H9 (cell line): Measurements from ENCODE around the gene FARP1. TPM values are rescaled to one million over a fixed set of nuclear protein-coding genes. Genes with fewer than 3 reads are reported as not detected.
A peak's percentile ranks its signal among the peaks of the same experiment; 100 is the strongest.

ENCODE experiments used
- DNase-seq: peaks from one replicate; pipeline ENCODE4 v3.0.0-alpha.2; 2017
- H2AFZ ChIP-seq: one replicate; pipeline ENCODE4 v1.6.1; 2013; ENCODE audit warnings: mild to moderate bottlenecking, low read length, control low read depth, moderate library complexity
- H2AK5ac ChIP-seq: 2 replicates; pipeline ENCODE4 v1.6.1; 2013; ENCODE audit warnings: low read length, control low read depth, mixed read lengths; ENCODE audit not compliant: insufficient read length
- H2BK120ac ChIP-seq: one replicate; pipeline ENCODE4 v1.6.1; 2013; ENCODE audit warnings: low read depth, mild to moderate bottlenecking, low read length, control low read depth, inconsistent platforms; ENCODE audit not compliant: poor library complexity, severe bottlenecking
- H2BK12ac ChIP-seq: 2 replicates; pipeline ENCODE4 v1.6.1; 2013; ENCODE audit warnings: low read length, control low read depth, mixed read lengths, low read depth; ENCODE audit not compliant: insufficient read length
- H2BK15ac ChIP-seq: 2 replicates; pipeline ENCODE4 v1.6.1; 2013; ENCODE audit warnings: low read depth, low read length, control low read depth
- H2BK20ac ChIP-seq: one replicate; pipeline ENCODE4 v1.6.1; 2013; ENCODE audit warnings: low read depth, mild to moderate bottlenecking, low read length, control low read depth, inconsistent platforms; ENCODE audit not compliant: poor library complexity, severe bottlenecking
- H2BK5ac ChIP-seq: 2 replicates; pipeline ENCODE4 v1.6.1; 2013; ENCODE audit warnings: low read length, control low read depth, mixed read lengths; ENCODE audit not compliant: insufficient read length
- H3K14ac ChIP-seq: 2 replicates; pipeline ENCODE4 v1.6.1; 2013; ENCODE audit warnings: low read length, control low read depth; ENCODE audit not compliant: insufficient read depth
- H3K18ac ChIP-seq: 2 replicates; pipeline ENCODE4 v1.6.1; 2013; ENCODE audit warnings: low read depth, mild to moderate bottlenecking, mixed read lengths, low read length, control low read depth; ENCODE audit not compliant: insufficient read length
- H3K23ac ChIP-seq: 2 replicates; pipeline ENCODE4 v1.6.1; 2013; ENCODE audit warnings: low read length, control low read depth, mixed read lengths, low read depth; ENCODE audit not compliant: insufficient read length
- H3K23me2 ChIP-seq: 2 replicates; pipeline ENCODE4 v1.6.1; 2013; ENCODE audit warnings: low read depth, mild to moderate bottlenecking, mixed read lengths, low read length, control low read depth; ENCODE audit not compliant: insufficient read length, poor library complexity, severe bottlenecking
- H3K27ac ChIP-seq: 2 replicates; pipeline ENCODE4 v1.5.1; 2013; ENCODE audit warnings: low read length, control low read depth, mixed read lengths, low read depth; ENCODE audit not compliant: insufficient read length
- H3K27me3 ChIP-seq: 2 replicates; pipeline ENCODE4 v1.6.1; 2013; ENCODE audit warnings: low read length, control low read depth, inconsistent platforms; ENCODE audit not compliant: insufficient read depth
- H3K4ac ChIP-seq: 2 replicates; pipeline ENCODE4 v1.6.1; 2013; ENCODE audit warnings: low read depth, mild to moderate bottlenecking, control low read depth, inconsistent platforms, low read length, moderate library complexity
- H3K4me1 ChIP-seq: 2 replicates; pipeline ENCODE4 v1.6.1; 2013; ENCODE audit warnings: low read length, control low read depth, inconsistent platforms; ENCODE audit not compliant: insufficient read depth
- H3K4me2 ChIP-seq: 2 replicates; pipeline ENCODE4 v1.6.1; 2013; ENCODE audit warnings: low read length, control low read depth, mixed read lengths; ENCODE audit not compliant: insufficient read length, insufficient read depth
- H3K56ac ChIP-seq: 2 replicates; pipeline ENCODE4 v1.6.1; 2013; ENCODE audit warnings: low read depth, mild to moderate bottlenecking, mixed read lengths, low read length, control low read depth; ENCODE audit not compliant: insufficient read length
- H3K79me1 ChIP-seq: 2 replicates; pipeline ENCODE4 v1.6.1; 2013; ENCODE audit warnings: low read depth, mild to moderate bottlenecking, moderate library complexity, low read length, control low read depth, inconsistent platforms; ENCODE audit not compliant: insufficient read depth, poor library complexity, severe bottlenecking
- H3K79me2 ChIP-seq: 2 replicates; pipeline ENCODE4 v1.6.1; 2013; ENCODE audit warnings: low read length, control low read depth, inconsistent platforms; ENCODE audit not compliant: insufficient read depth
- H3K9ac ChIP-seq: 2 replicates; pipeline ENCODE4 v1.6.1; 2013; ENCODE audit warnings: low read length, control low read depth, mixed read lengths; ENCODE audit not compliant: insufficient read length; ENCODE audit errors: extremely low read depth
- H3K9me3 ChIP-seq: one replicate; pipeline ENCODE4 v1.6.1; 2013; ENCODE audit warnings: low read depth, low read length, inconsistent platforms; ENCODE audit not compliant: control insufficient read depth
- H3T11ph ChIP-seq: one replicate; pipeline ENCODE4 v1.6.1; 2013; ENCODE audit warnings: mild to moderate bottlenecking, low read length, control low read depth, inconsistent platforms
- H4K20me1 ChIP-seq: one replicate; pipeline ENCODE4 v1.6.1; 2013; ENCODE audit not compliant: control insufficient read depth, insufficient read length, insufficient read depth
- H4K5ac ChIP-seq: 2 replicates; pipeline ENCODE4 v1.6.1; 2013; ENCODE audit warnings: low read depth, mild to moderate bottlenecking, mixed read lengths, low read length, control low read depth; ENCODE audit not compliant: insufficient read length
- H4K8ac ChIP-seq: replicated peaks from 2 replicates; pipeline ENCODE4 v1.6.1; 2013; ENCODE audit warnings: low read length, control low read depth, mixed read lengths, low read depth; ENCODE audit not compliant: insufficient read length
- H4K91ac ChIP-seq: 2 replicates; pipeline ENCODE4 v1.6.1; 2013; ENCODE audit warnings: low read depth, mild to moderate bottlenecking, moderate library complexity, mixed read lengths, low read length, control low read depth; ENCODE audit not compliant: insufficient read length
- H3K27ac Mint-ChIP-seq, 3 experiments: 2 replicates in 2 of 3; 3 replicates in 1 of 3; pipeline ENCODE4 v1.8.0; 2020 to 2021; ENCODE audit warnings: mixed read lengths in 3 of 3, mild to moderate bottlenecking in 1 of 3, moderate library complexity in 1 of 3
- H3K27me3 Mint-ChIP-seq: 2 replicates; pipeline ENCODE4 v1.8.0; 2021; ENCODE audit warnings: low read depth, mild to moderate bottlenecking, moderate library complexity, mixed read lengths
- H3K36me3 Mint-ChIP-seq, 3 experiments: 2 replicates in 2 of 3; 3 replicates in 1 of 3; pipeline ENCODE4 v1.8.0; 2020 to 2021; ENCODE audit warnings: low read depth in 3 of 3, mixed read lengths in 3 of 3; ENCODE audit not compliant: insufficient read depth in 1 of 3
- H3K4me1 Mint-ChIP-seq, 2 experiments: 2 replicates each; pipeline ENCODE4 v1.8.0; 2020; ENCODE audit warnings: mixed read lengths in 2 of 2
- H3K4me3 Mint-ChIP-seq, 2 experiments: 2 replicates in 1 of 2; 3 replicates in 1 of 2; pipeline ENCODE4 v1.8.0; 2020 to 2021; ENCODE audit warnings: mild to moderate bottlenecking in 2 of 2, mixed read lengths in 2 of 2, moderate library complexity in 1 of 2
- H3K9me3 Mint-ChIP-seq, 2 experiments: 2 replicates in 1 of 2; 3 replicates in 1 of 2; pipeline ENCODE4 v1.8.0; 2020; ENCODE audit warnings: mild to moderate bottlenecking in 2 of 2, mixed read lengths in 2 of 2, moderate library complexity in 1 of 2
- WGBS: extraction: QIAGEN DNeasy Blood & Tissue Kit; methylation state at CpG from one replicate; pipeline ENCODE4 v1.1.7; 2013; ENCODE audit warnings: missing lambda C conversion rate, low lambda C conversion rate, mixed read lengths; ENCODE audit not compliant: insufficient read length; ENCODE audit errors: extremely low coverage; 5-methylcytosine and 5-hydroxymethylcytosine counted together
- total RNA-seq: library from RNA; stranded (reverse); gene quantifications from 2 replicates; pipeline ENCODE4 v1.2.1, GENCODE V29; 2021
- TF ChIP-seq, protein P1 (sequence below): fragments of 200-600 bp; sonication (generic); conservative IDR thresholded peaks from 3 replicates; pipeline ENCODE4 v1.8.0; 2021; ENCODE audit warnings: antibody characterized with exemption, mild to moderate bottlenecking

The FARP1 gene
- total RNA-seq, 1 experiment from 2014 or later, result 95.9 TPM

DNA sequence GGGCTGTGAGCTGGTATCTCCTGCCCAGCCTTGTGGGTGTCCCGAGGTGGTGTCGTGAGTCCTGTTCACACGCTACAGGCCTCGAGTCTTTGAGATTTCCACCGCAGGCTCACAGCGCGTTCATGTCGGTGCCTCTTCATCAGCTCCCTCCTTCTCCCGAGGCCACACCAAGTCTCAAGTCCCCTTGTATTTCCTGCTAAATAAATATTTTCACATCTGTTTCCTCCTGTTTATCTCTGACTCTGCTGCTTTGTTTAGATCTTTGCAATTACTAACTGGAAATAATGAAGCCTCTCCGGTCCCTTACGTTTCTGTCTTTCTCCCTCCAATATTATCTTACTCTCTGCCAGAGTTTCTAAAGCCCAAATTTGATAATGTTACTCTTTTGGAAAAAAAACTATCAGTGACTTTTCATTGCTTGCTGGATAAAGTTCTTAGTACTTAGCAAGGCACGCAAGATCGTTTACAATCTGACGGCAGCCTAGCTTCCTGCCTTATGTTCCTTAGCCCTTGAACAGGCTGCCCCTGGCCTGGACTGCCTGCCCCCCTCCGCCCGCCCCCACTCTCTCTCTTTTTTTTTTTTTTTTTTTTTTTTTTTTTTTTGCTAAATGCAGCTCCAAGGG is 164.7 kb downstream of the FARP1 start:
- Mint-ChIP-seq H3K27ac (peak overlapping the region; percentile 0 to 79 (median 14); a peak in 4 of 7 replicates), H3K9me3 (no peaks in the 10 kb centered on the region), H3K36me3 (peaks cover 0 to 10% (median 6%) of the 10 kb centered on the region in 3 experiments; a peak in 3 of 7 replicates), H3K4me3 (no peak overlapping the region), H3K27me3 (no peaks in the 10 kb centered on the region; the same call in 1 of the 2 replicates), H3K4me1 (peaks cover 30 to 33% of the 10 kb centered on the region in 2 experiments)
- no peak overlapping the region for H4K91ac ChIP-seq
- TF ChIP-seq, protein P1, sequence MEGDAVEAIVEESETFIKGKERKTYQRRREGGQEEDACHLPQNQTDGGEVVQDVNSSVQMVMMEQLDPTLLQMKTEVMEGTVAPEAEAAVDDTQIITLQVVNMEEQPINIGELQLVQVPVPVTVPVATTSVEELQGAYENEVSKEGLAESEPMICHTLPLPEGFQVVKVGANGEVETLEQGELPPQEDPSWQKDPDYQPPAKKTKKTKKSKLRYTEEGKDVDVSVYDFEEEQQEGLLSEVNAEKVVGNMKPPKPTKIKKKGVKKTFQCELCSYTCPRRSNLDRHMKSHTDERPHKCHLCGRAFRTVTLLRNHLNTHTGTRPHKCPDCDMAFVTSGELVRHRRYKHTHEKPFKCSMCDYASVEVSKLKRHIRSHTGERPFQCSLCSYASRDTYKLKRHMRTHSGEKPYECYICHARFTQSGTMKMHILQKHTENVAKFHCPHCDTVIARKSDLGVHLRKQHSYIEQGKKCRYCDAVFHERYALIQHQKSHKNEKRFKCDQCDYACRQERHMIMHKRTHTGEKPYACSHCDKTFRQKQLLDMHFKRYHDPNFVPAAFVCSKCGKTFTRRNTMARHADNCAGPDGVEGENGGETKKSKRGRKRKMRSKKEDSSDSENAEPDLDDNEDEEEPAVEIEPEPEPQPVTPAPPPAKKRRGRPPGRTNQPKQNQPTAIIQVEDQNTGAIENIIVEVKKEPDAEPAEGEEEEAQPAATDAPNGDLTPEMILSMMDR, result no peak
- no peak overlapping the region for H3K18ac ChIP-seq
- no peak overlapping the region for H2BK20ac ChIP-seq
- DNase-seq, result no peak
- no peak overlapping the region for H3K4ac ChIP-seq
- peaks cover 3% of the 10 kb centered on the region for H3K79me1 ChIP-seq
- H2BK15ac ChIP-seq, result no peak overlapping the region
- no peak overlapping the region for H3T11ph ChIP-seq
- H2BK12ac ChIP-seq, result no peak overlapping the region
- H3K56ac ChIP-seq, result no peak overlapping the region
- no peaks in the 10 kb centered on the region; the same call in 1 of the 2 replicates for H3K4me1 ChIP-seq
- no peaks in the 10 kb centered on the region for H4K20me1 ChIP-seq
- H3K27ac ChIP-seq, result no peak overlapping the region
- no peak overlapping the region for H3K4me2 ChIP-seq
- no peaks in the 10 kb centered on the region for H3K23me2 ChIP-seq
- no peak overlapping the region for H2AFZ ChIP-seq
- H4K8ac ChIP-seq, result no peak overlapping the region
- H3K9ac ChIP-seq, result no peak overlapping the region
- H3K79me2 ChIP-seq, result no peaks in the 10 kb centered on the region
- H3K27me3 ChIP-seq, result no peaks in the 10 kb centered on the region; the same call in 1 of the 2 replicates
- peak overlapping the region; percentile 31; the same call in 1 of the 2 replicates for H3K14ac ChIP-seq
- no peak overlapping the region for H3K23ac ChIP-seq
- H2AK5ac ChIP-seq, result no peak overlapping the region
- H2BK120ac ChIP-seq, result no peak overlapping the region
- H2BK5ac ChIP-seq, result no peak overlapping the region
- no peaks in the 10 kb centered on the region for H3K9me3 ChIP-seq
- H4K5ac ChIP-seq, result no peak overlapping the region
- WGBS, result no CpG with 5 or more reads among the region's 16 CpGs
